Activated T-cell treated with anti-CD3 and anti-CD28 coated beads for 48 hours (primary cell): ENCODE results near the gene TCFL5.

Experiments
- DNase-seq: peaks from one replicate; pipeline ENCODE4 v3.0.0-alpha.2; 2020; ENCODE audit warnings: low read depth

Gene TCFL5

GRCh38 chr20:62822239-62822787, 39.3 kb downstream of the TCFL5 start:
- DNase-seq, result no peak

GRCh38 chr20:62821726-62822210, 39.9 kb downstream of the TCFL5 start:
- DNase-seq, result no peak

- DNase-seq, result no peak
Observed at GRCh38 chr20:62820962-62821725, 40.5 kb downstream of the TCFL5 start.

- DNase-seq, result no peak
Observed at GRCh38 chr20:62820208-62820961, 41.2 kb downstream of the TCFL5 start.

- no peak for DNase-seq
Observed at GRCh38 chr20:62819494-62820174, 42.0 kb downstream of the TCFL5 start.

- no peak for DNase-seq
Observed at GRCh38 chr20:62818592-62819493, 42.8 kb downstream of the TCFL5 start.

- no peak for DNase-seq
Observed at GRCh38 chr20:62817975-62818591, 43.5 kb downstream of the TCFL5 start.

GRCh38 chr20:62816884-62817873, 44.4 kb downstream of the TCFL5 start, which contains the start of gene COL9A3:
Gene COL9A3 (plus strand): TSS chr20:62817050. CDS start chr20:62817065, 15 bp downstream.
- DNase-seq, result no peak

- DNase-seq, result no peak
Observed at GRCh38 chr20:62816031-62816883, 45.4 kb downstream of the TCFL5 start.

- DNase-seq, result no peak
Observed at GRCh38 chr20:62815066-62815991, 46.3 kb downstream of the TCFL5 start.

GRCh38 chr20:62814709-62815065, 46.9 kb downstream of the TCFL5 start:
- no peak for DNase-seq

- DNase-seq, result no peak
Observed at GRCh38 chr20:62814060-62814708, 47.4 kb downstream of the TCFL5 start.

- no peak for DNase-seq
Observed at GRCh38 chr20:62813588-62813987, 48.0 kb downstream of the TCFL5 start.

GRCh38 chr20:62812907-62813200, 48.8 kb downstream of the TCFL5 start:
- DNase-seq, result no peak

GRCh38 chr20:62812181-62812906, 49.3 kb downstream of the TCFL5 start:
- no peak for DNase-seq

- DNase-seq, result no peak
Observed at GRCh38 chr20:62811720-62812119, 49.9 kb downstream of the TCFL5 start.

- no peak for DNase-seq
Observed at GRCh38 chr20:62811320-62811719, 50.3 kb downstream of the TCFL5 start.
